AG04450 (cell line): Measurements from ENCODE around the gene HES5. TPM values are rescaled to one million over a fixed set of nuclear protein-coding genes. Genes with fewer than 3 reads are reported as not detected.

Experiments used
- CTCF ChIA-PET: fragments of 300-600, 350-600 bp; formaldehyde crosslinking; extraction: SDS; loops from one replicate; lab custom pipeline; 2022; ENCODE audit warnings: antibody characterized with exemption, inconsistent platforms; lab: Charles Lee
- POLR2A ChIA-PET: fragments of 350-600 bp; formaldehyde crosslinking; extraction: SDS; loops from one replicate; lab custom pipeline; 2021; ENCODE audit warnings: antibody characterized with exemption, inconsistent platforms; lab: Yijun Ruan, JAX
- DNase-seq: peaks from one replicate; pipeline ENCODE4 v3.0.0-alpha.2; 2011; ENCODE audit warnings: low read depth, low spot score
- H3K27ac ChIP-seq: one replicate; pipeline ENCODE4 v1.5.1; 2012; ENCODE audit warnings: low read depth, low read length, control low read depth
- H3K27me3 ChIP-seq: one replicate; pipeline ENCODE4 v1.6.0; 2012; ENCODE audit warnings: low read length; ENCODE audit not compliant: control insufficient read depth, insufficient read depth
- H3K4me3 ChIP-seq: 2 replicates; pipeline ENCODE4 v1.5.1; 2011; ENCODE audit warnings: mild to moderate bottlenecking, low read depth, low read length, control low read depth
- H3K9me3 ChIP-seq: 2 replicates; pipeline ENCODE4 v1.5.1; 2012; ENCODE audit warnings: low read length; ENCODE audit not compliant: control insufficient read depth, insufficient read depth
- polyA plus RNA-seq: library from polyadenylated mRNA; depleted of rRNA; stranded (reverse); fragments of >200 nt; gene quantifications from 2 replicates; pipeline ENCODE4 v1.2.3, GENCODE V29; 2011
- TF ChIP-seq, protein P1 (sequence below): IDR thresholded peaks from 2 replicates; pipeline ENCODE4 v1.5.1; 2011; ENCODE audit warnings: low read depth, low read length, control low read depth, inconsistent platforms

The HES5 gene
- polyA plus RNA-seq, 1 experiment, result not detected

DNA sequence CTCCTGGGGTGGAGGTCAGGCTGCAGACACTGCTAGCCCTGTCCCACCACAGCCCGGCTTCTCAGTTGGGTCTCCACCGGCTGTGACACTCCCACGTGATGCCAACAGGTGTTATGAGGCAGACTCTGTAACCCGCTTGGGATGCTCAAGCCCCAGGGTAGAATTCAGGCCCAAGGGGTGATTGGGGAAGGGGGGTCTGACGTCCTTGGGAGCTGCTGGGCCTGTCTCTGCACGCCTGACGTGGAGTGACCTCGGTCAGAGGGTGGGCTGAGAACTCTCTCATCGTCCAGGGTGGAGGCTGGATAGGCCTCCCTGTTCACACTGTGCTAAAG, 7.7 kb upstream of the HES5 start:
- no peak overlapping the region for H3K27ac ChIP-seq
- DNase-seq, result no peak
- no peaks in the 10 kb centered on the region; the same call in 1 of the 2 replicates for H3K9me3 ChIP-seq
- peaks cover 9% of the 10 kb centered on the region for H3K27me3 ChIP-seq
- H3K4me3 ChIP-seq, result no peak overlapping the region
- TF ChIP-seq, protein P1, sequence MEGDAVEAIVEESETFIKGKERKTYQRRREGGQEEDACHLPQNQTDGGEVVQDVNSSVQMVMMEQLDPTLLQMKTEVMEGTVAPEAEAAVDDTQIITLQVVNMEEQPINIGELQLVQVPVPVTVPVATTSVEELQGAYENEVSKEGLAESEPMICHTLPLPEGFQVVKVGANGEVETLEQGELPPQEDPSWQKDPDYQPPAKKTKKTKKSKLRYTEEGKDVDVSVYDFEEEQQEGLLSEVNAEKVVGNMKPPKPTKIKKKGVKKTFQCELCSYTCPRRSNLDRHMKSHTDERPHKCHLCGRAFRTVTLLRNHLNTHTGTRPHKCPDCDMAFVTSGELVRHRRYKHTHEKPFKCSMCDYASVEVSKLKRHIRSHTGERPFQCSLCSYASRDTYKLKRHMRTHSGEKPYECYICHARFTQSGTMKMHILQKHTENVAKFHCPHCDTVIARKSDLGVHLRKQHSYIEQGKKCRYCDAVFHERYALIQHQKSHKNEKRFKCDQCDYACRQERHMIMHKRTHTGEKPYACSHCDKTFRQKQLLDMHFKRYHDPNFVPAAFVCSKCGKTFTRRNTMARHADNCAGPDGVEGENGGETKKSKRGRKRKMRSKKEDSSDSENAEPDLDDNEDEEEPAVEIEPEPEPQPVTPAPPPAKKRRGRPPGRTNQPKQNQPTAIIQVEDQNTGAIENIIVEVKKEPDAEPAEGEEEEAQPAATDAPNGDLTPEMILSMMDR, result no peak
- ChIA-PET POLR2A (no interaction called here), CTCF (no interaction called here)

DNA sequence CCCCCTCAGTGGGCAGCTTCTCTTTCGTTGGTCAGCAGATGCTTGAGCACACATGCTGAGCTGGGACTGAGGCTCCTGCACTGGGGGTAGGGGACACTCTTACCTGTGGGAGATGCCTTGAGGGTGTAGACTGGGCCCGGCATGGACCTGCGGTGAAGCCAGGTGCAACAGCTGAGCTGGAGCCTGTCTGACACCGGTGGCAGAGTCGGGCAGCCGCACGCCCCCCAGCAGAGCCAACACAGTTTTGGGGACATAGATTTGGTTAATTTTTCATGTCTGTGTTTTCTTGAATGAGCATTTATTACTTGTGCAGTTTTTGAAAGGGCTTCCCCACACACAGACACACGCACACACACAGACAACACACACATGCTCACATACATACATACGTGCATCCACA, 5.9 kb upstream of the HES5 start:
- no peak overlapping the region for H3K4me3 ChIP-seq
- no peak for DNase-seq
- peaks cover 19% of the 10 kb centered on the region for H3K27me3 ChIP-seq
- ChIA-PET POLR2A (interaction anchor here (1.8 kb wide), 1 partner anchor 10 kb away, joined by 7 read pairs; the partner anchor contains the start of gene PANK4), CTCF (interaction anchor here (1.0 kb wide), 1 partner anchor 48 kb away, joined by 3 read pairs; no protein-coding TSS in a partner anchor)
- H3K27ac ChIP-seq, result no peak overlapping the region
- no peaks in the 10 kb centered on the region; the same call in 1 of the 2 replicates for H3K9me3 ChIP-seq
- TF ChIP-seq, protein P1, result no peak

- CTCF ChIA-PET, result interaction anchor here (1.0 to 1.6 kb wide), 2 partner anchors 13 to 49 kb away, joined by 3 to 4 read pairs; no protein-coding TSS in a partner anchor
- Histone ChIP-seq H3K27me3 (peaks cover 24% of the 10 kb centered on the region), H3K27ac (no peak overlapping the region), H3K9me3 (no peaks in the 10 kb centered on the region; the same call in 1 of the 2 replicates), H3K4me3 (no peak overlapping the region)
- POLR2A ChIA-PET, result interaction anchor here (1.0 to 1.8 kb wide), 2 partner anchors 9 to 51 kb away, joined by 5 to 7 read pairs; partner anchors contain the start of genes PANK4 and PRXL2B
- no peak for DNase-seq
- TF ChIP-seq, protein P1, result no peak
Observed at GRCh38 chr1:2535455-2535854, 5.4 kb upstream of the HES5 start.

GRCh38 chr1:2534687-2535441, 4.8 kb upstream of the HES5 start:
- Histone ChIP-seq H3K27me3 (peaks cover 28% of the 10 kb centered on the region), H3K27ac (peak overlapping the region; percentile 2), H3K4me3 (no peak overlapping the region), H3K9me3 (no peaks in the 10 kb centered on the region; the same call in 1 of the 2 replicates)
- DNase-seq, result no peak
- CTCF ChIA-PET, result interaction anchor here (1.6 kb wide), 1 partner anchor 14 kb away, joined by 4 read pairs; no protein-coding TSS in a partner anchor
- TF ChIP-seq, protein P1, result no peak
- POLR2A ChIA-PET, result interaction anchor here (1.0 to 1.8 kb wide), 2 partner anchors 9 to 51 kb away, joined by 5 to 7 read pairs; partner anchors contain the start of genes PANK4 and PRXL2B

GRCh38 chr1:2534315-2534686, 4.2 kb upstream of the HES5 start:
- no peak overlapping the region for H3K27ac ChIP-seq
- TF ChIP-seq, protein P1, result no peak
- CTCF ChIA-PET, result interaction anchor here (1.6 kb wide), 1 partner anchor 14 kb away, joined by 4 read pairs; no protein-coding TSS in a partner anchor
- POLR2A ChIA-PET, result interaction anchor here (1.8 kb wide), 1 partner anchor 8 kb away, joined by 7 read pairs; the partner anchor contains the start of gene PANK4
- peaks cover 31% of the 10 kb centered on the region for H3K27me3 ChIP-seq
- H3K4me3 ChIP-seq, result no peak overlapping the region
- H3K9me3 ChIP-seq, result no peaks in the 10 kb centered on the region; the same call in 1 of the 2 replicates
- no peak for DNase-seq
